MM.1S (cell line): ENCODE data around the gene SCAPER.

ENCODE experiments used
- DNase-seq: peaks from one replicate; pipeline ENCODE4 v3.0.0-alpha.2; 2015
- H2AFZ ChIP-seq: fragments of 300-600 bp; sonication (generic); 2 replicates; pipeline ENCODE4 v1.6.0; 2016; ENCODE audit warnings: antibody characterized with exemption, low read length
- H3F3A ChIP-seq: fragments of 300-600 bp; sonication (generic); 2 replicates; pipeline ENCODE4 v1.6.1; 2016; ENCODE audit warnings: mild to moderate bottlenecking, antibody characterized with exemption, low read length, moderate library complexity, mixed read lengths; ENCODE audit not compliant: insufficient read depth
- H3K27ac ChIP-seq: fragments of 300-600 bp; sonication (generic); 2 replicates; pipeline ENCODE4 v1.5.1; 2016; ENCODE audit warnings: mild to moderate bottlenecking, low read length
- H3K27me3 ChIP-seq: fragments of 300-600 bp; sonication (generic); replicated peaks from 2 replicates; pipeline ENCODE4 v1.6.0; 2016; ENCODE audit warnings: low read length; ENCODE audit not compliant: insufficient read depth
- H3K36me3 ChIP-seq: fragments of 300-600 bp; sonication (generic); replicated peaks from 2 replicates; pipeline ENCODE4 v1.6.1; 2016; ENCODE audit warnings: mild to moderate bottlenecking, low read length, mixed read lengths; ENCODE audit not compliant: insufficient read depth
- H3K4me1 ChIP-seq: fragments of 300-600 bp; sonication (generic); 2 replicates; pipeline ENCODE4 v1.6.1; 2016; ENCODE audit warnings: low read length, mixed read lengths
- H3K4me2 ChIP-seq: fragments of 300-600 bp; sonication (generic); 2 replicates; pipeline ENCODE4 v1.6.0; 2016; ENCODE audit warnings: low read depth, low read length
- H3K4me3 ChIP-seq: fragments of 300-600 bp; sonication (generic); 2 replicates; pipeline ENCODE4 v1.5.1; 2016; ENCODE audit warnings: low read length, mixed read lengths
- H3K79me2 ChIP-seq: fragments of 300-600 bp; sonication (generic); 2 replicates; pipeline ENCODE4 v1.6.1; 2016; ENCODE audit warnings: mixed run types, low read length, mixed read lengths
- H3K9ac ChIP-seq: fragments of 300-600 bp; sonication (generic); 2 replicates; pipeline ENCODE4 v1.6.1; 2016; ENCODE audit warnings: low read length, mixed read lengths
- H3K9me2 ChIP-seq: fragments of 300-600 bp; sonication (generic); replicated peaks from 2 replicates; pipeline ENCODE4 v1.6.1; 2016; ENCODE audit warnings: mild to moderate bottlenecking, low read length, mixed read lengths; ENCODE audit not compliant: insufficient read depth
- H3K9me3 ChIP-seq: fragments of 300-600 bp; sonication (generic); replicated peaks from 2 replicates; pipeline ENCODE4 v1.6.1; 2016; ENCODE audit warnings: mild to moderate bottlenecking, low read length, mixed read lengths; ENCODE audit not compliant: insufficient read depth
- H4K20me1 ChIP-seq: fragments of 300-600 bp; sonication (generic); 2 replicates; pipeline ENCODE4 v1.6.1; 2016; ENCODE audit warnings: mild to moderate bottlenecking, low read length, moderate library complexity, mixed read lengths; ENCODE audit not compliant: insufficient read depth
- CTCF ChIP-seq: fragments of 300-600 bp; sonication (generic); IDR thresholded peaks from 2 replicates; pipeline ENCODE4 v1.5.1; 2016; ENCODE audit warnings: antibody characterized with exemption, low read length, mixed read lengths
- EZH2 ChIP-seq: fragments of 300-600 bp; sonication (generic); optimal IDR thresholded peaks from 2 replicates; pipeline ENCODE3; 2017; ENCODE audit warnings: low read depth, mild to moderate bottlenecking, antibody characterized with exemption, low read length, mixed read lengths
- EZH2phosphoT487 ChIP-seq: fragments of 300-600 bp; sonication (generic); IDR thresholded peaks from 2 replicates; pipeline ENCODE4 v1.6.1; 2018; ENCODE audit warnings: antibody characterized with exemption, low read length

SCAPER gene

GRCh38 chr15:76310475-76311099 lies 594.6 kb downstream of the SCAPER start:
- Histone ChIP-seq H3F3A (no peaks in the 10 kb centered on the region), H4K20me1 (no peaks in the 10 kb centered on the region), H3K36me3 (no peaks in the 10 kb centered on the region), H3K79me2 (peaks cover 57% of the 10 kb centered on the region), H3K4me3 (peak overlapping the region; percentile 97), H3K4me2 (peak overlapping the region; percentile 79), H2AFZ (peak overlapping the region; percentile 94), H3K9me3 (no peaks in the 10 kb centered on the region), H3K27ac (peak overlapping the region; percentile 59; the same call in 1 of the 2 replicates), H3K9me2 (no peaks in the 10 kb centered on the region), H3K4me1 (no peaks in the 10 kb centered on the region), H3K27me3 (no peaks in the 10 kb centered on the region), H3K9ac (peak overlapping the region; percentile 97)
- DNase-seq, result peak; percentile 21
- TF ChIP-seq EZH2, result no peak
- TF ChIP-seq CTCF, result no peak
- TF ChIP-seq EZH2phosphoT487, result no peak

GRCh38 chr15:76309601-76310330 lies 595.4 kb downstream of the SCAPER start:
- DNase-seq, result no peak
- H3K9ac ChIP-seq, result peak overlapping the region; percentile 97; the same call in 1 of the 2 replicates
- no peaks in the 10 kb centered on the region for H3K4me1 ChIP-seq
- no peaks in the 10 kb centered on the region for H3K9me3 ChIP-seq
- H3K36me3 ChIP-seq, result no peaks in the 10 kb centered on the region
- H3K79me2 ChIP-seq, result peaks cover 65% of the 10 kb centered on the region
- no peaks in the 10 kb centered on the region for H3K9me2 ChIP-seq
- peak overlapping the region; percentile 97 for H3K4me3 ChIP-seq
- peak overlapping the region; percentile 79 for H3K4me2 ChIP-seq
- TF ChIP-seq EZH2phosphoT487 (no peak), EZH2 (no peak), CTCF (no peak)
- H4K20me1 ChIP-seq, result no peaks in the 10 kb centered on the region
- no peaks in the 10 kb centered on the region for H3F3A ChIP-seq
- no peaks in the 10 kb centered on the region for H3K27me3 ChIP-seq
- H2AFZ ChIP-seq, result no peak overlapping the region
- no peak overlapping the region for H3K27ac ChIP-seq

- Histone ChIP-seq H3K36me3 (no peaks in the 10 kb centered on the region), H3K9ac (no peak overlapping the region), H3K79me2 (peaks cover 99% of the 10 kb centered on the region), H4K20me1 (peaks cover 24% of the 10 kb centered on the region), H3K4me2 (no peak overlapping the region), H2AFZ (no peak overlapping the region), H3K9me2 (no peaks in the 10 kb centered on the region), H3K4me1 (no peaks in the 10 kb centered on the region), H3F3A (no peaks in the 10 kb centered on the region), H3K9me3 (no peaks in the 10 kb centered on the region), H3K27ac (no peak overlapping the region), H3K27me3 (no peaks in the 10 kb centered on the region), H3K4me3 (no peak overlapping the region)
- DNase-seq, result no peak
- TF ChIP-seq CTCF (no peak), EZH2phosphoT487 (no peak), EZH2 (no peak)
Observed at GRCh38 chr15:76303909-76304308, 601.2 kb downstream of the SCAPER start.
